Measurements from ENCODE around the gene PTPN4.

The PTPN4 gene

DNA sequence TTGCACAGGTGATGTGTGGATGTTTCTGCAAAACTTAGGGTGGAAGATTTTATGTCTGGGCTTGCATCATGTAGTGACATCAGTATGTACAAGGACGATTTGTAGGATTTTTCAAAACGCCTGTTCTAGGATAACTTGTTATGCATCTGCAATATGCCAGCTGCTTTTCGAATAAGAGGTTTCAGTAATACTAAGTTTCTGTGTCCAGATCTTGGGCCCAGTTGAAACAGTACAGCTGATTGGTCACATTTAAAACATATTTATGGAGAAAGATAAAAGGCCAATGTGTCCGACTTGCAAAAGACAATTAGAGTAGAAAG, 1.2 kb downstream of the PTPN4 start:
- ATAC-seq: no peak
- TF ChIP-seq ESRRG (CRISPR knock-in tag; IDR thresholded peaks at IDR 0.05) (no peak), BACH2 (CRISPR knock-in tag; IDR thresholded peaks at IDR 0.05; ENCODE audit: borderline replicate concordance) (no peak), OSR1 (CRISPR knock-in tag; IDR thresholded peaks at IDR 0.05) (no peak), CREB5 (CRISPR knock-in tag; IDR thresholded peaks at IDR 0.05; ENCODE audit: low read depth) (no peak), GLIS3 (CRISPR knock-in tag; IDR thresholded peaks at IDR 0.05) (no peak), TCF4 (CRISPR knock-in tag; IDR thresholded peaks at IDR 0.05; ENCODE audit: borderline replicate concordance) (no peak), POU6F1 (CRISPR knock-in tag; IDR thresholded peaks at IDR 0.05; ENCODE audit: borderline replicate concordance, low read depth) (no peak), TOX (CRISPR knock-in tag; IDR thresholded peaks at IDR 0.05; ENCODE audit: borderline replicate concordance) (no peak), ZNF70 (CRISPR knock-in tag; IDR thresholded peaks at IDR 0.05) (no peak), ZFP3 (CRISPR knock-in tag; IDR thresholded peaks at IDR 0.05) (no peak), CSRNP3 (CRISPR knock-in tag; IDR thresholded peaks at IDR 0.05) (no peak), ARNTL (CRISPR knock-in tag; IDR thresholded peaks at IDR 0.05; ENCODE audit: borderline replicate concordance, low read depth) (no peak), ISL1 (CRISPR knock-in tag; IDR thresholded peaks at IDR 0.05) (no peak), PPARA (CRISPR knock-in tag; IDR thresholded peaks at IDR 0.05; ENCODE audit: borderline replicate concordance) (no peak), ZFP30 (CRISPR knock-in tag; IDR thresholded peaks at IDR 0.05) (no peak), RARB (CRISPR knock-in tag; IDR thresholded peaks at IDR 0.05) (no peak), ZNF8 (CRISPR knock-in tag; IDR thresholded peaks at IDR 0.05) (no peak), SNAI2 (CRISPR knock-in tag; IDR thresholded peaks at IDR 0.05) (no peak)
- TF ChIP-seq, protein P1, sequence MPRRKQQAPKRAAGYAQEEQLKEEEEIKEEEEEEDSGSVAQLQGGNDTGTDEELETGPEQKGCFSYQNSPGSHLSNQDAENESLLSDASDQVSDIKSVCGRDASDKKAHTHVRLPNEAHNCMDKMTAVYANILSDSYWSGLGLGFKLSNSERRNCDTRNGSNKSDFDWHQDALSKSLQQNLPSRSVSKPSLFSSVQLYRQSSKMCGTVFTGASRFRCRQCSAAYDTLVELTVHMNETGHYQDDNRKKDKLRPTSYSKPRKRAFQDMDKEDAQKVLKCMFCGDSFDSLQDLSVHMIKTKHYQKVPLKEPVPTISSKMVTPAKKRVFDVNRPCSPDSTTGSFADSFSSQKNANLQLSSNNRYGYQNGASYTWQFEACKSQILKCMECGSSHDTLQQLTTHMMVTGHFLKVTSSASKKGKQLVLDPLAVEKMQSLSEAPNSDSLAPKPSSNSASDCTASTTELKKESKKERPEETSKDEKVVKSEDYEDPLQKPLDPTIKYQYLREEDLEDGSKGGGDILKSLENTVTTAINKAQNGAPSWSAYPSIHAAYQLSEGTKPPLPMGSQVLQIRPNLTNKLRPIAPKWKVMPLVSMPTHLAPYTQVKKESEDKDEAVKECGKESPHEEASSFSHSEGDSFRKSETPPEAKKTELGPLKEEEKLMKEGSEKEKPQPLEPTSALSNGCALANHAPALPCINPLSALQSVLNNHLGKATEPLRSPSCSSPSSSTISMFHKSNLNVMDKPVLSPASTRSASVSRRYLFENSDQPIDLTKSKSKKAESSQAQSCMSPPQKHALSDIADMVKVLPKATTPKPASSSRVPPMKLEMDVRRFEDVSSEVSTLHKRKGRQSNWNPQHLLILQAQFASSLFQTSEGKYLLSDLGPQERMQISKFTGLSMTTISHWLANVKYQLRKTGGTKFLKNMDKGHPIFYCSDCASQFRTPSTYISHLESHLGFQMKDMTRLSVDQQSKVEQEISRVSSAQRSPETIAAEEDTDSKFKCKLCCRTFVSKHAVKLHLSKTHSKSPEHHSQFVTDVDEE (CRISPR knock-in tag; IDR thresholded peaks at IDR 0.05): no peak
- TF ChIP-seq, protein P2, sequence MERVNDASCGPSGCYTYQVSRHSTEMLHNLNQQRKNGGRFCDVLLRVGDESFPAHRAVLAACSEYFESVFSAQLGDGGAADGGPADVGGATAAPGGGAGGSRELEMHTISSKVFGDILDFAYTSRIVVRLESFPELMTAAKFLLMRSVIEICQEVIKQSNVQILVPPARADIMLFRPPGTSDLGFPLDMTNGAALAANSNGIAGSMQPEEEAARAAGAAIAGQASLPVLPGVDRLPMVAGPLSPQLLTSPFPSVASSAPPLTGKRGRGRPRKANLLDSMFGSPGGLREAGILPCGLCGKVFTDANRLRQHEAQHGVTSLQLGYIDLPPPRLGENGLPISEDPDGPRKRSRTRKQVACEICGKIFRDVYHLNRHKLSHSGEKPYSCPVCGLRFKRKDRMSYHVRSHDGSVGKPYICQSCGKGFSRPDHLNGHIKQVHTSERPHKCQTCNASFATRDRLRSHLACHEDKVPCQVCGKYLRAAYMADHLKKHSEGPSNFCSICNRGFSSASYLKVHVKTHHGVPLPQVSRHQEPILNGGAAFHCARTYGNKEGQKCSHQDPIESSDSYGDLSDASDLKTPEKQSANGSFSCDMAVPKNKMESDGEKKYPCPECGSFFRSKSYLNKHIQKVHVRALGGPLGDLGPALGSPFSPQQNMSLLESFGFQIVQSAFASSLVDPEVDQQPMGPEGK (CRISPR knock-in tag; IDR thresholded peaks at IDR 0.05; ENCODE audit: borderline replicate concordance): no peak

GRCh38 chr2:119764832-119765231, 5.1 kb downstream of the PTPN4 start:
- ATAC-seq: no peak

More at GRCh38 chr2:119764832-119765231, 5.1 kb downstream of the PTPN4 start:
- TF ChIP-seq TCF4 (CRISPR knock-in tag; IDR thresholded peaks at IDR 0.05; ENCODE audit: borderline replicate concordance) (no peak), TOX (CRISPR knock-in tag; IDR thresholded peaks at IDR 0.05; ENCODE audit: borderline replicate concordance) (no peak), ESRRG (CRISPR knock-in tag; IDR thresholded peaks at IDR 0.05) (no peak), ZC3H10 (CRISPR knock-in tag; IDR thresholded peaks at IDR 0.05) (no peak), PPARA (CRISPR knock-in tag; IDR thresholded peaks at IDR 0.05; ENCODE audit: borderline replicate concordance) (no peak), SNAI2 (CRISPR knock-in tag; IDR thresholded peaks at IDR 0.05) (no peak), BACH2 (CRISPR knock-in tag; IDR thresholded peaks at IDR 0.05; ENCODE audit: borderline replicate concordance) (no peak), POU6F1 (CRISPR knock-in tag; IDR thresholded peaks at IDR 0.05; ENCODE audit: borderline replicate concordance, low read depth) (no peak), ISL1 (CRISPR knock-in tag; IDR thresholded peaks at IDR 0.05) (no peak), ZNF8 (CRISPR knock-in tag; IDR thresholded peaks at IDR 0.05) (no peak)
- TF ChIP-seq, protein P1 (CRISPR knock-in tag; IDR thresholded peaks at IDR 0.05): no peak
